Esophagus squamous epithelium (tissue), 5 donors: ENCODE measurements around the gene COL3A1. TPM values are rescaled to one million over a fixed set of nuclear protein-coding genes. Genes with fewer than 3 reads are reported as not detected.

Experiments
- DNase-seq: peaks from one replicate; lab custom pipeline; 2025; lab: John Stamatoyannopoulos, UW
- H3K27ac ChIP-seq, 4 donors: fragments of 200-600 bp; sonication (generic); one replicate each; pipeline ENCODE4 v1.5.1; 2016 to 2019; ENCODE audit warnings: mild to moderate bottlenecking in 1 of 4
- H3K27me3 ChIP-seq, 4 donors: fragments of 200-600 bp; sonication (generic); 1 replicate in 3 of 4; 2 replicates in 1 of 4; pipeline versions ENCODE4 v1.5.1 to v1.6.0; 2017 to 2021; ENCODE audit warnings: antibody characterized with exemption in 1 of 4
- H3K36me3 ChIP-seq, 3 donors: fragments of 200-600 bp; sonication (generic); one replicate each; pipeline ENCODE4 v1.5.1; 2016 to 2019
- H3K4me1 ChIP-seq, 3 donors: fragments of 200-600 bp; sonication (generic); one replicate each; pipeline ENCODE4 v1.5.1; 2017 to 2019
- H3K4me3 ChIP-seq, 4 donors: fragments of 200-600 bp; sonication (generic); 1 replicate in 3 of 4; 2 replicates in 1 of 4; pipeline ENCODE4 v1.5.1; 2016 to 2019; ENCODE audit warnings: mild to moderate bottlenecking in 2 of 4, moderate library complexity in 1 of 4
- H3K9me3 ChIP-seq, 3 donors: fragments of 200-600 bp; sonication (generic); one replicate each; pipeline ENCODE4 v1.5.1; 2016 to 2019
- CTCF ChIP-seq, 6 experiments: fragments of 450-650 bp in 4 of 6; fragments of 200-600 bp in 2 of 6; sonication (generic) in 2 of 6; IDR thresholded peaks; one replicate each; pipeline ENCODE4 v1.5.1; 2016 to 2019; ENCODE audit warnings: antibody characterized with exemption in 6 of 6, mild to moderate bottlenecking in 4 of 6, moderate library complexity in 4 of 6
- POLR2A ChIP-seq, 4 donors: fragments of 450-650 bp; IDR thresholded peaks; one replicate each; pipeline ENCODE4 v1.6.1; 2017; ENCODE audit warnings: antibody characterized with exemption in 4 of 4, mild to moderate bottlenecking in 4 of 4, moderate library complexity in 3 of 4
- WGBS, 2 donors: methylation state at CpG; one replicate each; pipeline ENCODE4 v1.1.5; 2018; 5-methylcytosine and 5-hydroxymethylcytosine counted together
- intact Hi-C: fragments of 100-400 bp; cut with DNase I; formaldehyde crosslinking; loops from one replicate; pipeline ENCODE4 v1.15.0; 2022
- total RNA-seq, 4 donors: library from RNA; depleted of rRNA; stranded (reverse); fragments of >200 nt; gene quantifications; one replicate each; pipeline ENCODE4 v1.1.0, GENCODE V29; 2016
- donor health status: DM: yes; HTN: yes; CAD: no.

The COL3A1 gene
- total RNA-seq, 4 donors from 2014 or later, result 14.9 to 119 (median 63.8) TPM

DNA sequence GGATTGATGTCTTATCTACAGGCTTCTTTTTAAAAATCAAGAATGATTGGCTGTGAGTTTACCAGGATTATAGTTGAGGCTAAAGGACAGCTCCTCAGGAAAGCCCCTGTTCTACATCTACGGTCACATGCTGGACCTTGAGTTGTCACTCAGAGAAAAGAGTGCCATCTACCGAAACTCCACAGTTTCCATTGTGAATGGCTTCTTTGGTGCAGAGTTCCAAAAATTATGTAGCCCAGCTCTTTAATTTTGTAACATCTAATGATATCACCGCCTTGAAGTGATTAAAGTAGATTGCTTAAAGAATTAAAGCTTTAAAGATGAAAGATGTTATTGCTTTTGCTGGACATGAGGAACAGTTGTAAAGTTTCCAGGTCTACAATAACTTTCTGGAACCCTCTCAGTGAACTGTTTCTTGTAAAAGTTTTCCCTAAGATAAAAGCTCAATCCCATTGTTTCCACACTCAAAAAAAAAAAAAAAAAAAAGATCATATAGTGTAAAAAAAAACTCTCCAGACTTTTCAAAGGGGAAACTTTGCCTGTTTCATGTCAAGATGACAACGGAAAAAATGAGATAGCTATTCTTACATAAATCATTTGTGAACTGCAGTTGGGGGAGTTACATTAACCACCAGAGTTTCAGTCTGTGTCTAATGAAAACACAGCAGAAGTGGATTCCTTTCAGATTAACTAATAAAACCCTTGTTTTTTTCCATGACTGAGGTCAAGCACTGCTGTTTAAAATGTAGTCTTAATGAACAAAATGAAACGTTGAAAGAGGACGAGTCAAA, 4.3 kb downstream of the COL3A1 start:
- no peaks in the 10 kb centered on the region for H3K9me3 ChIP-seq
- no peak for TF ChIP-seq POLR2A (IDR thresholded peaks at IDR 0.05)
- peak in 1 of 6 experiments; percentile 16 for TF ChIP-seq CTCF (IDR thresholded peaks at IDR 0.05)
- H3K4me3 ChIP-seq, result peak overlapping the region in 3 of 4 donors; percentile 13 to 58 (median 44)
- WGBS, 2 donors, result 29 to 44% methylated on average over 6 of the region's 6 CpGs
- no peaks in the 10 kb centered on the region for H3K27me3 ChIP-seq
- DNase-seq, result no peak
- intact Hi-C loops, result loop anchor here (10.0 kb wide), 1 partner anchor 454 kb away; no protein-coding TSS in a partner anchor
- peak overlapping the region; percentile 12 to 82 (median 72) for H3K27ac ChIP-seq
- H3K4me1 ChIP-seq, result no peaks in the 10 kb centered on the region
- no peaks in the 10 kb centered on the region for H3K36me3 ChIP-seq

DNA sequence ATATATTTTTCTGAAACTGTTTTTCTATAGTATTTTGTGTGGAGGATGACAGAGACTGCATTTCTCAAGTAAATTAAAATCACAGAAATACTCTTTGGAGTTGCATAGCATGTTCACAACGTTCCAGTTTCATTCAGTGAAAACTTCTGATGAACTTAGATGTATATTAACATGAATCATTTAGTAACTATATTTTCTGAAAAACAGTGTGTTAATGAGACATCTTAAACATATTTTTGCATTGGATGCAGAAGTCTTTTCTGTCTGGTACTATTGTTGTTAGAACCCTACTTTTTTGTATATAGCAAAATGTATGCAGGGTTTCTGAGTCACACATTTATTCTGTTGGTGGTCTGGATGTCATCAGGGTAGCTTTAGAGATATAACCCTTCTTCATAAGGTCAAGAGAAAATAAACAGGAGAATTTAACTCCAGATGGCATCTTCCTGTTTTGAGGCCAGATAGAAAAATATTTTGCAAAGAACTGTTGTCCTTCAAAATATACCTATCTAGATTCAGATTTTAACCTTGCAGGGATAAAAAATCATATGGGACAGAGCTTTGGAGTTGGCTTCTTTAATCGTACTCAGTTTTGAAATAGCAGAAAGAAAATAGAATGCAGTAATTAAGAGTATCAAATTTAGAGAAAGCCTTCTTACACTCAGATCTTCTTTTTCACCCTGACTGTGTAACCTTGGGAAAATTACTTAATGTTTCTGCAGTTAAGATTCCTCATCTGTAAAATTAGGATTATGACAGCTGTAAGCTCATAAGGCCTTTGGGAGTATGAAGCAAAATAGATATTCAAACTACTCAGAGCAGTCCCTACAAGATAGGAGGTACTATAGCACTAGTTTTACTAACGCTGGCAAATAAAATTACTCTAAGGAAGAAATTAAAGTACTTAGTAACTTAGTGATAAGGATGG, 5.3 kb downstream of the COL3A1 start:
- intact Hi-C loops, result loop anchor here (10.0 kb wide), 1 partner anchor 455 kb away; no protein-coding TSS in a partner anchor
- Histone ChIP-seq H3K27me3 (no peaks in the 10 kb centered on the region), H3K4me3 (peak overlapping the region in 3 of 4 donors; percentile 7 to 58 (median 44)), H3K36me3 (no peaks in the 10 kb centered on the region), H3K9me3 (no peaks in the 10 kb centered on the region), H3K27ac (peak overlapping the region in 3 of 4 donors; percentile 64 to 82 (median 79)), H3K4me1 (no peaks in the 10 kb centered on the region)
- DNase-seq, result no peak
- 49 to 60% methylated on average over 3 of the region's 3 CpGs for WGBS, 2 donors
- TF ChIP-seq POLR2A (IDR thresholded peaks at IDR 0.05) (no peak), CTCF (IDR thresholded peaks at IDR 0.05) (no peak)

DNA sequence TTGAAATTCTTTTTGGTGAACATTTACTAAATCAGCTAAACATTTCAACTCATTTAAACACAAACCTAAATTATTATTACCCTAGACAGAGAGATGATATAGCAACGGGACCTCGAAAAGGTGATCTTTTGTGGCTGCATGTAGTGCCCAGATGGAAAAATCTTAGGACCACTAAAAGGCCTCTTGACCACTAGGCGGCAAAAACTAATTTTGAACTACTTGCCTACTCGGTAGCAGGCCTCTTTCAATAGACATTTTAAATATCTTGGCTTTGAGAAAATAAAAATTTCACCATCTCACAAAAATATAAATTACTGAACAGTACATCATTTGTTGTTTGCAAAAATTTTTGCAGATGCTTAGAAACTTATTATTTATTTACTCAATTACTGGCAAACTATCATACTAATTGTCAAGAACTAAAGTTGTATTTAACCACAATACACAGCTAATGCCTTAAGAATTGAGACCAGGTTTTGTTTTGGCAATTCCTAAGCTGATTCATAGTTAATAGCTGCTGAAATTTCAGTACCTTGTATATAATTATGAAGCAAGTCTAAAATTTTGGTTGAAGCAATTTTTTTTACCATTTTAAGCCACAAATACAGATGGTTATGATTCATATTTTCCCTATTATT, 9.4 kb downstream of the COL3A1 start:
- H3K4me3 ChIP-seq, result peak overlapping the region in 1 of 4 donors; percentile 15
- H3K27me3 ChIP-seq, result no peaks in the 10 kb centered on the region
- TF ChIP-seq CTCF (IDR thresholded peaks at IDR 0.05) (peak in 3 of 6 experiments; percentile 5 to 13 (median 13)), POLR2A (IDR thresholded peaks at IDR 0.05) (no peak)
- WGBS, 2 donors, result 49 to 70% methylated on average over 4 of the region's 4 CpGs
- H3K4me1 ChIP-seq, result no peaks in the 10 kb centered on the region
- no peaks in the 10 kb centered on the region for H3K36me3 ChIP-seq
- H3K9me3 ChIP-seq, result no peaks in the 10 kb centered on the region
- H3K27ac ChIP-seq, result peak overlapping the region in 3 of 4 donors; percentile 72 to 82 (median 79)
- no peak for DNase-seq
- intact Hi-C loops, result no loop called here

- Histone ChIP-seq H3K9me3 (no peaks in the 10 kb centered on the region), H3K36me3 (no peaks in the 10 kb centered on the region), H3K27me3 (no peaks in the 10 kb centered on the region), H3K27ac (peak overlapping the region in 3 of 4 donors; percentile 72 to 82 (median 79)), H3K4me1 (no peaks in the 10 kb centered on the region), H3K4me3 (no peak overlapping the region)
- intact Hi-C loops, result no loop called here
- DNase-seq, result no peak
- TF ChIP-seq CTCF (IDR thresholded peaks at IDR 0.05) (peak in 1 of 6 experiments; percentile 19), POLR2A (IDR thresholded peaks at IDR 0.05) (no peak)
Observed at GRCh38 chr2:188984065-188984491, 9.9 kb downstream of the COL3A1 start.
